ENCODE data around the gene KANSL1L. TPM values are rescaled to one million over a fixed set of nuclear protein-coding genes. Genes with fewer than 3 reads are reported as not detected.
"Not testable (repeated sequence)": the region's sequence is repeated elsewhere in the genome, so short reads cannot be mapped to it uniquely, and the experiment has no call there.

The KANSL1L gene
- 1.7 and 3.5 TPM in 2 replicates for total RNA-seq (2014; rRNA removed; shearing (Covaris generic); ENCODE audit: low replicate concordance)

- Histone ChIP-seq H3K4me3 (peak within 1 kb of the TSS; percentile 90), H3K36me3 (no peaks in the 10 kb centered on the region), H3K27me3 (peaks cover 10% of the 10 kb centered on the region), H3K9me3 (no peaks in the 10 kb centered on the region)
- peak; percentile 96 for DNase-seq
Measured at GRCh38 chr2:210171309-210172218, at the start of gene KANSL1L. Gene KANSL1L, minus strand, starts transcription at chr2:210171409. Its CDS starts 16,827 bp downstream, at chr2:210154582.

DNA sequence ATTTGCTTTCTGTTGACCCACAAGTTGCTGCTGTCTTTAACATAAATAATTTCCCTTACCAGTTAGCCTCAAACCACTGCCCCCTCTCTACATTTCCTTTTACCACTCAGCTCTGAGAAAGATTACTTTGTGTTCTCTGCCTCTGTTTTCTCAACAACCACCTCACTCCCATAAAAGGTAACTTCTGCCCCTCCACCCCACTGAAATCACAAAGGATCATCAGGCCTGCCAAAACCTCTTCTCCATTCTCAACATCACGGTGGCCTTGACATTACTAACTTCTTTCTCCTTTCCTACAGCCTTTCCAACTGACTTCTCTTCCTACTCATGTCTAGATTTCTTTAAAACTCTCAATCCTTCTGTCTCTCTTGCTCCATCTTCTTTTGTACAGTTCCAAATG is 43.9 kb upstream of the KANSL1L start:
- H3K9me3 ChIP-seq = no peaks in the 10 kb centered on the region
- H3K36me3 ChIP-seq = no peaks in the 10 kb centered on the region
- no peak for DNase-seq
- H3K4me3 ChIP-seq = no peak overlapping the region
- H3K27me3 ChIP-seq = no peaks in the 10 kb centered on the region

DNA sequence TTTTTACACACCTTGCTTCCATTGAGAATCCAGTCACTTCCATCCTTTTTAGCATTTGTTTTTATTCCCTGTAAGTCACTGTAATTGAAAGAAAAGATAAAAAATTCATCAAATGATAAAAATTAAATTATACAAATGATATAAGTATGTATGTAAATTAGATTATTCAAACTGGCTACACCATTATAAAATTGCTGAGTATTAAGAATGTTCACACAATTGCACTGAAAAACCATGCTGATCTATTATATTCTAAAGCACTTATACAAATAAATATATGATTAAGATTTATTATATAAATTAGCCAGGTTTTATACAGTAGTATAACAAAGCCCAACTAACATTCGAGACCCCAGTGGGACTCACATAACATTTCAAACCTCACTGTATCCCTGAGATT is 39.0 kb upstream of the KANSL1L start:
- Histone ChIP-seq H3K36me3 (no peaks in the 10 kb centered on the region), H3K27me3 (no peaks in the 10 kb centered on the region), H3K4me3 (no peak overlapping the region), H3K9me3 (no peaks in the 10 kb centered on the region)
- DNase-seq = no peak

- no peak overlapping the region for H3K4me3 ChIP-seq
- H3K27me3 ChIP-seq = no peaks in the 10 kb centered on the region
- H3K9me3 ChIP-seq = no peaks in the 10 kb centered on the region
- no peak for DNase-seq
- no peaks in the 10 kb centered on the region for H3K36me3 ChIP-seq
Measured at GRCh38 chr2:210207929-210208328, 36.7 kb upstream of the KANSL1L start.

GRCh38 chr2:210203558-210203957 is 32.3 kb upstream of the KANSL1L start:
- H3K36me3 ChIP-seq = no peaks in the 10 kb centered on the region
- no peaks in the 10 kb centered on the region for H3K27me3 ChIP-seq
- no peak for DNase-seq
- no peak overlapping the region for H3K4me3 ChIP-seq
- H3K9me3 ChIP-seq = no peaks in the 10 kb centered on the region

- no peak for DNase-seq
- Histone ChIP-seq H3K27me3 (no peaks in the 10 kb centered on the region), H3K36me3 (no peaks in the 10 kb centered on the region)
Measured at GRCh38 chr2:210203147-210203546, 31.9 kb upstream of the KANSL1L start.

GRCh38 chr2:210199854-210200253 is 28.6 kb upstream of the KANSL1L start:
- Histone ChIP-seq H3K36me3 (no peaks in the 10 kb centered on the region), H3K9me3 (no peaks in the 10 kb centered on the region), H3K4me3 (no peak overlapping the region), H3K27me3 (no peaks in the 10 kb centered on the region)
- no peak for DNase-seq

More at GRCh38 chr2:210203147-210203546, 31.9 kb upstream of the KANSL1L start:
- Histone ChIP-seq H3K4me3 (no peak overlapping the region), H3K9me3 (no peaks in the 10 kb centered on the region)

DNA sequence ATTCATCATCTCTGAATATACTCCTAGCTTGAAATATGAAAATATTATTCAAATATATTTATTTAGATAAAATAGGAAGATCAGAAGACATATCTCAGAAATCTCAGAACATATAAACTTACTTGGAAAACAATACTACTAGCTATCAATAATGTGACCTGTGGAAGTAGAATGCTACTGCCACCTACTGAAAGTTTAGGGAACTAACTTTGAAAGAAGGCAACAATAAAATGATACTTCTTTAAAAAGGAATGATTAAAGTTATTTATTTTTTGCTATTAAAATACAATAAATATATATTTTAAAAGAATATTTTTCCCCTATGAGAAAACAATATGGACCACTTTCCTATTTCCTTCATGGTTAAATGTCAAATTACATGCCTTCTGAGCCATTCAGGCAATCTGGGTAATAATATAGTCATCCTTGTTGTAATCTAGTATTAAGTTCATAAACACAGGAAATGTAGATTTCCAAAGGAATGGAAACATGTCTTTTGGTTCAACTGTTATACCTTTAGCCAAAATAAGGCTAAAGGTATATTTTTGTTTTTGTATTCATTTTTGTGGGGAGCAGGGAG is 28.1 kb upstream of the KANSL1L start:
- no peak for DNase-seq
- Histone ChIP-seq H3K4me3 (no peak overlapping the region), H3K27me3 (no peaks in the 10 kb centered on the region), H3K36me3 (no peaks in the 10 kb centered on the region), H3K9me3 (no peaks in the 10 kb centered on the region)

DNA sequence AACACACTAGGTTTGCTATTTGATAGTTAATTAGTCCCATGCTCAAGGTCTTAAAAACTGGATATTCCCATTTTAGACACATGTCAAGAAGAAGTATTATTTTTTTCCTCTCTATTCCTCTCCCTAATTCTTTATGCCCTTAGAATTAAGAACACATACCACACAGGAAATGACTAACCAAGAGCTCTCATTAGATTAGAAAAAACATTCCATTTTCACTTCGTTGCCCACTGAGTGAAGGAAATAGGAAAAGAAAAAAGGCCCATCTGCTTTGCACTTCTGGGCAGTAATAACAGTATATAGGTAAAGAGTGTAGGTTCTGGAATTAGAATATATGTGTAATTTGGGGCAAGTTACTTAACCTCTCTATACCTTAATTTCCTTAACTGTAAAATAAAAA is 27.1 kb upstream of the KANSL1L start:
- no peaks in the 10 kb centered on the region for H3K36me3 ChIP-seq
- no peak overlapping the region for H3K4me3 ChIP-seq
- no peak for DNase-seq
- no peaks in the 10 kb centered on the region for H3K27me3 ChIP-seq
- no peaks in the 10 kb centered on the region for H3K9me3 ChIP-seq

- no peaks in the 10 kb centered on the region for H3K36me3 ChIP-seq
- no peaks in the 10 kb centered on the region for H3K9me3 ChIP-seq
- no peak for DNase-seq
- H3K27me3 ChIP-seq = no peaks in the 10 kb centered on the region
- no peak overlapping the region for H3K4me3 ChIP-seq
Measured at GRCh38 chr2:210197720-210198119, 26.5 kb upstream of the KANSL1L start.

DNA sequence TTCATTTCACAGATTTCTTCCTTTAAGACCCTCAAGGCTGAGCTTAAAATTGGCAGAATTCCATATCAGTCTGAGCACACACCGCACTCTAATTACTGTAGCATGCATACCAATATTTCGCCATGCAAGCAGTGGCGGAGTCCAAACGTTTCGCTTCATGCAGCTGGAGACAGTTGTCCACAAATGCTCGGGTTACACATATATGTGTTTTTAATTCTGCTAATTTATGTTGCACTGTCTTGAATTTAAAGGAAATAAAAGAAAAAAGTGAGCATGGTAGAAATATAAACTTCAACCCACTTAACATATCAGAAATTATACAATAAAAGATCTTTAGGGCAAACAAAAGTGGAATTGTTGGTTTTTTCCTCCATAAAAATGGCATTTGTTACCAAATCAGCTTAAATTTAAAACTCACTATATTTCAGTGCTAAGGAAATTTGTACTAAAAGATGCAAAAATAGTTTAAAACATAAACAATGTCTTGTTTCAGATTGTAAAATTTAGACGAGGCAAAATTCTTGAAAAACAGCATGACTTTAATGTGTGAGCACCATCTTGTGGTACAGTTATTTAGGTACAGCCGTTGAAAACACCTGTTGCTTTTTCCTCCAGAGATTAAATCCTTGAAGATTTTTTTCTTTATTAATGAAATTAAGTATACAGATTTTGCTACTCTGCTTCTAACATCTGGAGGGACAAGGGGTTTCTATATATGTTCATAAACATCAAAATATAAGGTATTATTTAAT is 24.1 kb upstream of the KANSL1L start:
- no peak for DNase-seq
- no peaks in the 10 kb centered on the region for H3K9me3 ChIP-seq
- no peaks in the 10 kb centered on the region for H3K27me3 ChIP-seq
- H3K4me3 ChIP-seq = no peak overlapping the region
- H3K36me3 ChIP-seq = no peaks in the 10 kb centered on the region

- no peak for DNase-seq
- Histone ChIP-seq H3K4me3 (no peak overlapping the region), H3K27me3 (no peaks in the 10 kb centered on the region), H3K36me3 (no peaks in the 10 kb centered on the region), H3K9me3 (no peaks in the 10 kb centered on the region)
Measured at GRCh38 chr2:210190345-210190744, 19.1 kb upstream of the KANSL1L start.

DNA sequence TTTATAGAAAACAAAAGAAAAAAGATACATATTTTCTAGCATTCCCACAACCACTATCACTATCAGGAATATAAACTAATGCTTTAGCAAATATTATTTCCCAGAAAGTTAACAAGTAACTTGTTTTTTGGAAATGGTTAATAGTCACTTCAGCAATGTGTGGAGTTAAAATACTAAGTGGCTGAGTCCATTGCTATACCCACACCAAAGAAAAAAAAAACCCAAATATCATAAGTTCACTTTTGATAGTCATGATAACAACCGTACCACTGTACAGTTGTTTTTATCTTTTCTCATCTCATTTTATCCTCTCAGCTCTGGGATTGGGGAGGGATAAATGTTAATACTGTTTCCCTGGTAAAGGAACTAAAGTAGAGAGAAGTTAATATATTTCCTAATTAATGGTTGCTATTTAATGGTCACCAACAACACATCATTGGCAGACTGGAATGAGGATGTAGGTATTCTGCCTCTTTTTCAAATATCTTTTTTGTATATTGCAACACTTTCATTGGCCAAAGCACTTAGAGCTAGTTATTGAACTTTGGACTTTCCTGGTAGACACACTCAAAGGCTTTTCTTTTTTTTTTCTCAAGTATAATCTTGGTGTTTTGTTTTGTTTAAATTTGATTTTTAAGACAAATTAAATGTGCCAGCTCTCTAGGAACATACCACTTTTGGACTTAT is 18.4 kb upstream of the KANSL1L start:
- Histone ChIP-seq H3K9me3 (no peaks in the 10 kb centered on the region), H3K4me3 (no peak overlapping the region), H3K36me3 (no peaks in the 10 kb centered on the region), H3K27me3 (no peaks in the 10 kb centered on the region)
- DNase-seq = no peak

- no peak overlapping the region for H3K4me3 ChIP-seq
Measured at GRCh38 chr2:210188755-210189154, 17.5 kb upstream of the KANSL1L start.

GRCh38 chr2:210188190-210188589 is 17.0 kb upstream of the KANSL1L start:
- DNase-seq = no peak
- Histone ChIP-seq H3K36me3 (no peaks in the 10 kb centered on the region), H3K4me3 (no peak overlapping the region), H3K27me3 (no peaks in the 10 kb centered on the region), H3K9me3 (no peaks in the 10 kb centered on the region; the same call in 1 of the 2 replicates)

More at GRCh38 chr2:210188755-210189154, 17.5 kb upstream of the KANSL1L start:
- no peak for DNase-seq
- Histone ChIP-seq H3K9me3 (no peaks in the 10 kb centered on the region; the same call in 1 of the 2 replicates), H3K36me3 (no peaks in the 10 kb centered on the region), H3K27me3 (no peaks in the 10 kb centered on the region)

DNA sequence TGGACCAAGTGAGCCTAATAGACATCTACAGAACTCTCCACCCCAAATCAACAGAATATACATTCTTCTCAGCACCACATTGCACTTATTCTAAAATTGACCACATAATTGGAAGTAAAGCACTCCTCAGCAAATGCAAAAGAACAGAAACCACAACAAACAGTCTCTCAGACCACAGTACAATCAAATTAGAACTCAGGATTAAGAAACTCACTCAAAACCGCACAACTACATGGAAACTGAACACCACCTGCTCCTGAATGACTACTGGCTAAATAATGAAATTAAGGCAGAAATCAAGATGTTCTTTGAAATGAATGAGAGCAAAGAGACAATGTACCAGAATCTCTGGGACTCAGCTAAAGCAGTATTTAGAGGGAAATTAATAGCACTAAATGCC is 12.7 kb upstream of the KANSL1L start:
- H3K9me3 ChIP-seq, H3K36me3 ChIP-seq, DNase-seq, H3K27me3 ChIP-seq, H3K4me3 ChIP-seq: not testable (repeated sequence)
